PFSK-1 (cell line): ENCODE measurements around the gene FCAMR.

ENCODE experiments used
- FOXP2 ChIP-seq: optimal IDR thresholded peaks from 2 replicates; pipeline ENCODE3; 2011; ENCODE audit warnings: borderline replicate concordance, control low read depth, inconsistent platforms; ENCODE audit not compliant: insufficient read depth; ENCODE audit errors: extremely low read length, extremely low read depth
- POLR2AphosphoS5 ChIP-seq: IDR thresholded peaks from 2 replicates; pipeline ENCODE4 v1.6.1; 2012; ENCODE audit warnings: low read depth, mild to moderate bottlenecking, control low read depth, low read length, moderate library complexity
- SIN3A ChIP-seq: IDR thresholded peaks from 2 replicates; pipeline ENCODE4 v1.6.1; 2012; ENCODE audit warnings: mild to moderate bottlenecking, low read length, moderate library complexity, borderline replicate concordance; ENCODE audit not compliant: insufficient read depth
- TAF1 ChIP-seq: IDR thresholded peaks from 2 replicates; pipeline ENCODE4 v1.6.1; 2012; ENCODE audit warnings: low read length, control low read depth, borderline replicate concordance; ENCODE audit not compliant: insufficient read depth
- TF ChIP-seq, protein P1 (sequence below), 2 experiments: IDR thresholded peaks; 2 replicates each; pipeline versions ENCODE4 v1.6.1 to v1.8.0; 2011 to 2012; ENCODE audit warnings: low read depth in 2 of 2, low read length in 2 of 2, control low read depth in 1 of 2, inconsistent platforms in 1 of 2, mild to moderate bottlenecking in 1 of 2, moderate library complexity in 1 of 2; ENCODE audit not compliant: insufficient read depth in 1 of 2

The FCAMR gene

DNA sequence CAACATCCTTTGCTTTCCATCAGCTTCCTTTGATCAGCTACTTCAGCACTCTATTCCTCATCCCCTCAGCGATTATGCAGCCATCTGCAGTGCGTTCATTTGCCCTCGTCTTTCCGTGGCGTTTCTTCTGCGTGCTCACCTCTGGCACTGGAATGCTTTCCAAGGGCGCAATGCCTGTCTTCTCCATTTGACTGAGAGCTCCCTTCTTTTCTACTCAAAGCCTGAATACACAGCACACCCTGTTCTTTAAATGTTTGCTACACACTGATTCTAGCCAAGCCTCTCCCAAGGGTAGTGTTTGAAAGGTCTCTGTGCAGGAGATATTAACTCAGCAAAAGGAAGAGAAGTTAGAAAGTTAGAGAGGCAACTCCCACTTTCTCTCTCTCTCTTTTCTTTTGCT, 39.7 kb upstream of the FCAMR start:
- no peak for TF ChIP-seq POLR2AphosphoS5
- TF ChIP-seq SIN3A: no peak
- TF ChIP-seq, protein P1, sequence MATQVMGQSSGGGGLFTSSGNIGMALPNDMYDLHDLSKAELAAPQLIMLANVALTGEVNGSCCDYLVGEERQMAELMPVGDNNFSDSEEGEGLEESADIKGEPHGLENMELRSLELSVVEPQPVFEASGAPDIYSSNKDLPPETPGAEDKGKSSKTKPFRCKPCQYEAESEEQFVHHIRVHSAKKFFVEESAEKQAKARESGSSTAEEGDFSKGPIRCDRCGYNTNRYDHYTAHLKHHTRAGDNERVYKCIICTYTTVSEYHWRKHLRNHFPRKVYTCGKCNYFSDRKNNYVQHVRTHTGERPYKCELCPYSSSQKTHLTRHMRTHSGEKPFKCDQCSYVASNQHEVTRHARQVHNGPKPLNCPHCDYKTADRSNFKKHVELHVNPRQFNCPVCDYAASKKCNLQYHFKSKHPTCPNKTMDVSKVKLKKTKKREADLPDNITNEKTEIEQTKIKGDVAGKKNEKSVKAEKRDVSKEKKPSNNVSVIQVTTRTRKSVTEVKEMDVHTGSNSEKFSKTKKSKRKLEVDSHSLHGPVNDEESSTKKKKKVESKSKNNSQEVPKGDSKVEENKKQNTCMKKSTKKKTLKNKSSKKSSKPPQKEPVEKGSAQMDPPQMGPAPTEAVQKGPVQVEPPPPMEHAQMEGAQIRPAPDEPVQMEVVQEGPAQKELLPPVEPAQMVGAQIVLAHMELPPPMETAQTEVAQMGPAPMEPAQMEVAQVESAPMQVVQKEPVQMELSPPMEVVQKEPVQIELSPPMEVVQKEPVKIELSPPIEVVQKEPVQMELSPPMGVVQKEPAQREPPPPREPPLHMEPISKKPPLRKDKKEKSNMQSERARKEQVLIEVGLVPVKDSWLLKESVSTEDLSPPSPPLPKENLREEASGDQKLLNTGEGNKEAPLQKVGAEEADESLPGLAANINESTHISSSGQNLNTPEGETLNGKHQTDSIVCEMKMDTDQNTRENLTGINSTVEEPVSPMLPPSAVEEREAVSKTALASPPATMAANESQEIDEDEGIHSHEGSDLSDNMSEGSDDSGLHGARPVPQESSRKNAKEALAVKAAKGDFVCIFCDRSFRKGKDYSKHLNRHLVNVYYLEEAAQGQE (IDR thresholded peaks at IDR 0.05; ENCODE audit: insufficient read depth in 1 of 2, low read depth in 2 of 2, low read length in 2 of 2): no peak

DNA sequence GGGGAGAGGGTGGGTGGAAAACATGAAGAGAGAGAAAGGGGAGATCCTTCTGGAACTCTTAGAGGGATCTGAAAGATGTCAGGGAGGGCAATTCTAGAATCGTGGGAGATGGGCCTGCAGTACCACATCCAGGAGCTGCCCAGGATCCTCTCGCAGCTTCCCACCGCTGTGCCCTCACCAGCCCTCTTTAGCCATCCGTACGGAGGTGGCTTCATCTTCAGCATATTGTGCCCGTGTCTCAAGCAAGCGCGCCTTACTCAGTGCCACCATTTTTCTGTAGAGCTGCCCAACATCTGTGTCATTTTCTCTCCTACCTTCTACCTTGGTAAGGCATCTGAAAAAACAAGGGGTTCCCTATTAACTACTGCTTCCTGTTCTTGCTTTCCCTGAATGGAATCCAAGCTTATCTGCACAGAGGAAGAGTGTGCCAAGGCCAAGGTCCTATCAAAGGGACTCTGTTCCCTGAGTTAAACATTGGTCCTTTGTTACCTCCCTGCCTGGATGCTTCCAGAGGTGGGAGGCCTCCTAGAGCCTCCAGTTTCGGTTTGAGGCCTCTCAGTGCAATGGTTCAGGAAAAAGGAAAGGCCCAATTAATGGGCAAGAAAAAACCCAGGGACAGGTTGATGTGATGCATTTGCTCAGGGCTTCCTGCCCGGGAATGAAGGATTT, 39.1 kb upstream of the FCAMR start:
- TF ChIP-seq, protein P1 (IDR thresholded peaks at IDR 0.05; ENCODE audit: insufficient read depth in 1 of 2, low read depth in 2 of 2, low read length in 2 of 2): no peak
- TF ChIP-seq FOXP2 (no peak), SIN3A (no peak), POLR2AphosphoS5 (no peak), TAF1 (no peak)

DNA sequence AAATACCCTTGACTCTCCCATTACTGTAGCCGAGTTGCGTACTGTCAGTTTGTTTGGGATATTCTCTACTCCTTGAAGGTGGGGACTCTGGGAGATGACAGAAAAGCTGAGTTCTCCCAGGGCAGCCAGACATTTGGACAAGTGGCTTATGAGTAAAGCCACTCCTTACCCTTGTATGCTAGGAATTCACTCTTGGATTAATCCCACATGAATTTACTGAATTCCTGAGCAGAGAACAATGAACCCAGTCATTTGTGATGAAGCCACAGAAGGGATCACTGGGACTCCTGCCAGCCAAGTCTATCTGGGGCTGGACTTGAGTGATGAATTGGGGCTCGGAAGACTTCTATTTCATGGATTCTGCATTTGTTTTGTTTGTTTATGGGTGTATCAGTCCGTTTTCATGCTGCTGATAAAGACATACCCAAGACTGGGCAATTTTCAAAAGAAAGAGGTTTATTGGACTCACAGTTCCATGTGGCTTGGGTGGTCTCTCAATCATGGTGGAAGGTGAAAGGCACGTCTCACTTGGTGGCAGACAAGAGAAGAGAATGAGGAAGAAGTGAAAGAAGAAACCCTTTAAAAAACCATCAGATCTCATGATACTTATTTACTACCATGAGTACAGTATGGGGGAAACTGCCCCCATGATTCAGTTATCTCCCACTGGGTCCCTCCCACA, 37.2 kb upstream of the FCAMR start:
- no peak for TF ChIP-seq FOXP2
- no peak for TF ChIP-seq SIN3A
- TF ChIP-seq, protein P1 (IDR thresholded peaks at IDR 0.05; ENCODE audit: insufficient read depth in 1 of 2, low read depth in 2 of 2, low read length in 2 of 2): no peak
- no peak for TF ChIP-seq TAF1
- no peak for TF ChIP-seq POLR2AphosphoS5

DNA sequence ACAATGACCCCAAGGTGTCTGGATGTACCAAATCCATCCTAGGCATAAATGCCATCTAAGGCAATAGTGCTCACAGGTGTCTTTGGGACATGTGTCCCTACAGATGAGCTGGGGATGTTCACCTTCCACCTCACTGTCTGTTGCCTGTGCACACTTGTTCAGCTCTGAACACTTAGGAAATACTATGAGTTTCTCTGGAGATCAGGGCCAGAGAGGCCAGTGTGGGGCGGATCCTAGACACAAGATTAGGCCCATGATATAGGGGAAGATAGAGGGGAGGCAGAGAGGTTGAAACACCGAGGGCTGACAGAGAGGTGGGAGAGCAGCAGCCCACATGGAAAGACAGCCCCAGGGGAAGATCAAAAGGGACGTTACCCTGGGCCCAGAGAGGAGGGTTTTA, 36.7 kb upstream of the FCAMR start:
- TF ChIP-seq POLR2AphosphoS5 (no peak), TAF1 (no peak), FOXP2 (no peak), SIN3A (no peak)
- TF ChIP-seq, protein P1 (IDR thresholded peaks at IDR 0.05; ENCODE audit: insufficient read depth in 1 of 2, low read depth in 2 of 2, low read length in 2 of 2): no peak

DNA sequence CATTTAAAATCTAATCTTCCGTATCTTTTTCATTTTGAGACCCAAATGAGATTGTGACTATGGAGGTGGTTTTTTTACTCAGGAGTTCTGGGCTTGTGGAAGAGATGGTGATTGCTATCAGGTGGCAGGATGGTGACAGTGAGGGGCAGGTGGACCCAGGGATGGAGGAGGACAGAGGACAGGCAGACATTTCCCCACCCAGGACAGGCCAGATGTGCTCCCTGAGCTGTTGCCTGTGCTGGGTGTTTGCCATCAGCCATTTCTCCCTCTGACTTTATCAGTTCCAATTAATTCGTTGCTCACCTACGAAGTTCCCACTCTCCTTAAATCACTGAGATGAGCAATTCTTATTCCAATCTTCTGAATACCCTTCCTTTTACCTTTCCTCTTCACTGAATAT, 35.8 kb upstream of the FCAMR start:
- TF ChIP-seq, protein P1 (IDR thresholded peaks at IDR 0.05; ENCODE audit: insufficient read depth in 1 of 2, low read depth in 2 of 2, low read length in 2 of 2): no peak
- TF ChIP-seq FOXP2 (no peak), POLR2AphosphoS5 (no peak), SIN3A (no peak), TAF1 (no peak)
